Kidney (tissue), 22 donors: Measurements from ENCODE around the gene MB21D2. TPM values are rescaled to one million over a fixed set of nuclear protein-coding genes. Genes with fewer than 3 reads are reported as not detected.
A peak's percentile ranks its signal among the peaks of the same experiment; 100 is the strongest.
"Not testable (repeated sequence)": the region's sequence is repeated elsewhere in the genome, so short reads cannot be mapped to it uniquely, and the experiment has no call there.

ENCODE experiments used
- DNase-seq, 5 donors: peaks; one replicate each; pipeline ENCODE4 v3.0.0-alpha.2; 2013 to 2020
- FAIRE-seq: peaks from 2 replicates; lab custom pipeline; 2012; peaks lifted over from hg19 to GRCh38; lab: Jason Lieb, UNC
- H3K27ac ChIP-seq, 2 donors: one replicate each; pipeline ENCODE4 v1.7.0; 2013; ENCODE audit warnings: low read depth in 2 of 2, low read length in 2 of 2, inconsistent platforms in 1 of 2
- H3K27me3 ChIP-seq: one replicate; pipeline ENCODE4 v1.7.1; 2013; ENCODE audit warnings: low read length, inconsistent platforms; ENCODE audit not compliant: control insufficient read depth, insufficient read depth
- H3K36me3 ChIP-seq, 3 donors: one replicate each; pipeline versions ENCODE4 v1.7.0 to v1.7.1; 2013; ENCODE audit warnings: low read length in 3 of 3, control low read depth in 1 of 3, inconsistent platforms in 1 of 3; ENCODE audit not compliant: insufficient read depth in 3 of 3, control insufficient read depth in 2 of 3
- H3K4me1 ChIP-seq, 3 donors: one replicate each; pipeline versions ENCODE4 v1.7.0 to v1.7.1; 2013; ENCODE audit warnings: low read length in 3 of 3, inconsistent platforms in 1 of 3, low read depth in 1 of 3; ENCODE audit not compliant: control insufficient read depth in 2 of 3, insufficient read depth in 2 of 3
- H3K4me3 ChIP-seq, 3 donors: one replicate each; pipeline versions ENCODE4 v1.7.0 to v1.8.1; 2013; ENCODE audit warnings: low read length in 3 of 3, control low read depth in 1 of 3, inconsistent platforms in 1 of 3
- H3K9ac ChIP-seq, 3 donors: one replicate each; pipeline versions ENCODE4 v1.7.0 to v1.7.1; 2013; ENCODE audit warnings: low read length in 3 of 3, control low read depth in 1 of 3, inconsistent platforms in 1 of 3
- H3K9me3 ChIP-seq, 3 donors: one replicate each; pipeline versions ENCODE4 v1.7.0 to v1.7.1; 2013; ENCODE audit warnings: low read length in 3 of 3, control low read depth in 1 of 3, inconsistent platforms in 1 of 3; ENCODE audit not compliant: control insufficient read depth in 2 of 3, insufficient read depth in 1 of 3
- CTCF ChIP-seq: IDR thresholded peaks from 3 replicates; pipeline ENCODE4 v1.5.1; 2012; ENCODE audit warnings: mild to moderate bottlenecking, moderate library complexity, borderline replicate concordance; ENCODE audit not compliant: insufficient read depth; ENCODE audit errors: extremely low read depth
- intact Hi-C: fragments of 100-400 bp; cut with DNase I; formaldehyde crosslinking; loops from one replicate; pipeline ENCODE4 v1.11.1; 2022
- long read RNA-seq, 10 donors: library from polyadenylated mRNA in 1 of 10; unstranded in 1 of 10; transcript quantifications; one replicate each; pipeline ENCODE4 v2.0.0 and lab custom pipeline, GENCODE V29; 2021 to 2026
- polyA plus RNA-seq: library from polyadenylated mRNA; stranded (reverse); fragments of 350-450 nt; fragmentation: Illumina TruSeq; extraction: RNeasy Lipid Tissue Mini Kit (QIAGEN cat#74804); gene quantifications from one replicate; pipeline ENCODE4 v1.2.3, GENCODE V29; 2014; ENCODE audit warnings: low read depth, low replicate concordance; ENCODE audit not compliant: insufficient read depth
- total RNA-seq: library from RNA; stranded (reverse); fragmentation: NEBNext Ultra II Directional; extraction: Animal tissue kit (Norgen Biotek cat#: 25700); gene quantifications from one replicate; pipeline ENCODE4 v1.2.1, GENCODE V29; 2021
- donor health status: control.
- donor health status: control.
- donor health status: control.
- donor health status: control.
- donor health status: control.
- donor health status: DM: yes; HTN: yes; CAD: no.
- donor health status: Normal renal cell carcinoma (clear cell type).

The MB21D2 gene, protein sequence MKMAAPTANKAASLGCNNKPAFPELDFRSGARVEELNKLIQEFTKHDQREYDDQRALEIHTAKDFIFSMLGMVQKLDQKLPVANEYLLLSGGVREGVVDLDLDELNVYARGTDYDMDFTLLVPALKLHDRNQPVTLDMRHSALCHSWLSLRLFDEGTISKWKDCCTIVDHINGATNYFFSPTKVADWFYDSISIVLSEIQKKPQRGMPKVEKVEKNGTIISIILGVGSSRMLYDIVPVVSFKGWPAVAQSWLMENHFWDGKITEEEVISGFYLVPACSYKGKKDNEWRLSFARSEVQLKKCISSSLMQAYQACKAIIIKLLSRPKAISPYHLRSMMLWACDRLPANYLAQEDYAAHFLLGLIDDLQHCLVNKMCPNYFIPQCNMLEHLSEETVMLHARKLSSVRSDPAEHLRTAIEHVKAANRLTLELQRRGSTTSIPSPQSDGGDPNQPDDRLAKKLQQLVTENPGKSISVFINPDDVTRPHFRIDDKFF
- total RNA-seq (3.9 TPM), polyA plus RNA-seq (3.2 TPM)
- long read RNA-seq, donor 1, partial matches to known transcripts, result 0 of 2 reads
- long read RNA-seq, donor 1, other reads (novel, unspliced or antisense), result 0 of 2 reads
- long read RNA-seq, donor 2, transcript MB21D2-201 (2 exons, 3,368 nt), result major isoform, 6 of 6 reads
- long read RNA-seq, donor 2, partial matches to known transcripts, result 0 of 6 reads
- long read RNA-seq, donor 2, other reads (novel, unspliced or antisense), result 0 of 6 reads
- long read RNA-seq, donor 3, transcript MB21D2-201 (2 exons, 3,368 nt), result major isoform, 8 of 8 reads
- long read RNA-seq, donor 3, partial matches to known transcripts, result 0 of 8 reads
- long read RNA-seq, donor 3, other reads (novel, unspliced or antisense), result 0 of 8 reads
- long read RNA-seq, donor 4, partial matches to known transcripts, result 0 of 2 reads
- long read RNA-seq, donor 4, other reads (novel, unspliced or antisense), result 0 of 2 reads
- long read RNA-seq, donor 5, partial matches to known transcripts, result 0 of 1 reads
- long read RNA-seq, donor 5, other reads (novel, unspliced or antisense), result 0 of 1 reads
- long read RNA-seq, donor 6, transcript MB21D2-201 (2 exons, 3,368 nt), result major isoform, 12 of 12 reads
- long read RNA-seq, donor 6, partial matches to known transcripts, result 0 of 12 reads
- long read RNA-seq, donor 6, other reads (novel, unspliced or antisense), result 0 of 12 reads
- long read RNA-seq, donor 7, partial matches to known transcripts, result 0 of 5 reads
- long read RNA-seq, donor 7, other reads (novel, unspliced or antisense), result 1 of 5 reads
- long read RNA-seq, donor 8, transcript MB21D2-201 (2 exons, 3,368 nt), result major isoform, 8 of 8 reads
- long read RNA-seq, donor 8, partial matches to known transcripts, result 0 of 8 reads
- long read RNA-seq, donor 8, other reads (novel, unspliced or antisense), result 0 of 8 reads
- long read RNA-seq, donor 9, transcript MB21D2-201 (2 exons, 3,368 nt), result major isoform, 6 of 6 reads
- long read RNA-seq, donor 9, partial matches to known transcripts, result 0 of 6 reads
- long read RNA-seq, donor 9, other reads (novel, unspliced or antisense), result 0 of 6 reads
- long read RNA-seq, donor 10, transcript MB21D2-201 (2 exons, 3,368 nt), result major isoform, 7 of 7 reads
- long read RNA-seq, donor 10, partial matches to known transcripts, result 0 of 7 reads
- long read RNA-seq, donor 10, other reads (novel, unspliced or antisense), result 0 of 7 reads

DNA sequence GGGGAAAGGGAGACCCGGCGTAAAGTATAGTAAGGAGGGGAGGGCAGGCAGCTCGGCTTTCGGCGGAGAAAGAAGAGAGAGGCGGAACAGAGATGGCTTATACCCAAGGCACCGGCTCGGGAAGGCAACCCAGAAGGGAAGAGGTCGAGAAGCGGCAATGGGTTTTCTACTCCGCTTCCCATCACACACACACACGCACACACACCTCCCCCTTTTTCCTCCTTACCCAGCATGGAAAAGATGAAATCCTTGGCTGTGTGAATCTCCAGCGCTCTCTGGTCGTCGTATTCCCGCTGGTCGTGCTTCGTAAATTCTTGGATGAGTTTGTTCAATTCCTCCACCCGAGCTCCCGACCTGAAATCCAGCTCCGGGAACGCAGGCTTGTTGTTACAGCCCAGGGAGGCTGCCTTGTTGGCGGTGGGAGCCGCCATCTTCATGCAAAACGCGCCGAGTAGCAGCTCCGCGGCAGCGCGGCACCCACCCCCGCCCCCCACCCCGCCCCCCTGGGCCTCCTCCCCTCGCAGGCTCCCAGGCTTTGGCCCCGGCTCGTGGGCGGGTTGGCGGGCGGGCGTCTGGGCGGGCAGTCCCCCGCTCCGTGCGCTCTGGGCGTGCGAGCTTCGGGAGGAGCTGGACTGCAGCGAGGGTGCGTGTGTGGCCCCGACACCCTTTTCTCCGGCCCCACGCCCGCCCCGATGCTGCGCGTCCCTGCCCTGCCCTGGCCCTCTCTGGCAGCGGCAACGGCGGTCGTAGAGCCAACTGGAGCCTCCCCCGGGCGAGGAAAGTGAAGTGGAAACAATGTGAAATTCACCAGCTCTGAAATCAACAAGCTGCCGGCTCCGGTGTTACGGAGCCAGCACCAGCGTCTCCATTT lies at the start of gene MB21D2:
MB21D2 (minus strand) TSS at position 453 of the 871 bp plus-strand sequence; CDS start at position 437, 16 bp downstream.
- peak within 1 kb of the TSS; percentile 83 to 96 (median 95) for H3K4me3 ChIP-seq
- no peak for FAIRE-seq
- H3K4me1 ChIP-seq, result peaks cover 0 to 12% (median 4%) of the 10 kb centered on the region in 3 donors
- no peaks in the 10 kb centered on the region for H3K9me3 ChIP-seq
- no peak for TF ChIP-seq CTCF
- H3K36me3 ChIP-seq, result no peaks in the 10 kb centered on the region
- H3K27me3 ChIP-seq, result no peaks in the 10 kb centered on the region
- H3K9ac ChIP-seq, result peak within 1 kb of the TSS; percentile 63 to 95 (median 91)
- intact Hi-C loops, result no loop called here
- DNase-seq, result peak; percentile 90 to 93 (median 91)
- peak within 1 kb of the TSS; percentile 91 to 95 for H3K27ac ChIP-seq

DNA sequence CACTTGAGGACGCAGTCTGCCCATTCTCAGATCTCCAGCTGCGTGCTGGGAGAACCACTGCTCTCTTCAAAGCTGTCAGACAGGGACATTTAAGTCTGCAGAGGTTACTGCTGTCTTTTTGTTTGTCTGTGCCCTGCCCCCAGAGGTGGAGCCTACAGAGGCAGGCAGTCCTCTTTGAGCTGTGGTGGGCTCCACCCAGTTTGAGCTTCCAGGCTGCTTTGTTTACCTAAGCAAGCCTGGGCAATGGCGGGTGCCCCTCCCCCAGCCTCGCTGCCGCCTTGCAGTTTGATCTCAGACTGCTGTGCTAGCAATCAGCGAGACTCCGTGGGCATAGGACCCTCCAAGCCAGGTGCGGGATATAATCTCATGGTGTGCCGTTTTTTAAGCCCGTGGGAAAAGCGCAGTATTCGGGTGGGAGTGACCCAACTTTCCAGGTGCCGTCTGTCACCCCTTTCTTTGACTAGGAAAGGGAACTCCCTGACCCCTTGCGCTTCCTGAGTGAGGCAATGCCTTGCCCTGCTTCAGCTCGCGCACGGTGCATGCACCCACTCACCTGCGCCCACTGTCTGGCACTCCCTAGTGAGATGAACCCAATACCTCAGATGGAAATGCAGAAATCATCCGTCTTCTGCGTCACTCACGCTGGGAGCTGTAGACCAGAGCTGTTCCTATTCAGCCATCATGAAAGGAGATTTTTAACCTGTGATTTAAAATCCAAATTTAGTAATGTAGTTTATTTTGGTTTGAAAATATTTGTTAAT lies 47.5 kb upstream of the MB21D2 start:
- H3K9me3 ChIP-seq, FAIRE-seq, intact Hi-C loops, H3K27me3 ChIP-seq, H3K9ac ChIP-seq, H3K4me3 ChIP-seq, H3K4me1 ChIP-seq, H3K27ac ChIP-seq, DNase-seq, H3K36me3 ChIP-seq: not testable (repeated sequence)

DNA sequence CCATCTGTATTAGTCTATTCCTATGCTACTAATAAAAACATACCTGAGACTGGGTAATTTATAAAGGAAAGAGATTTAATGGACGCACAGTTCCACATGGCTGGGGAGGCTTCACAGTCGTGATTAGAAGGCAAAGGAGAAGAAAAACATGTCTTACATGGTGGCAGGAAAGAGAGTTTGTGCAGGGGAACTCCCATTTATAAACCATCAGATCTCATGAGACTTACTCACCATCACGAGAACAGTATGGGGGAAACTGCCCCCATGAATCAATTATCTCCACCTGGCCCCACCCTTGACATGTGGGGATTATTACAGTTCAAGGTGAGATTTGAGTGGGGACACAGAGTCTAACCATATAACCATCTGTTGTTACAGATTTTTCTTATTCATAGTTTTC lies 42.1 kb upstream of the MB21D2 start:
- Histone ChIP-seq H3K27me3 (no peaks in the 10 kb centered on the region), H3K9ac (no peak overlapping the region), H3K9me3 (no peaks in the 10 kb centered on the region), H3K36me3 (no peaks in the 10 kb centered on the region), H3K27ac (no peak overlapping the region), H3K4me3 (no peak overlapping the region), H3K4me1 (no peaks in the 10 kb centered on the region)
- FAIRE-seq, result no peak
- DNase-seq, result no peak
- TF ChIP-seq CTCF, result no peak
- intact Hi-C loops, result no loop called here
